Thymus (tissue), 14 donors: ENCODE data around the gene GJC1. TPM values are rescaled to one million over a fixed set of nuclear protein-coding genes. Genes with fewer than 3 reads are reported as not detected.

Source experiments
- DNase-seq, 9 donors: peaks; one replicate each; pipeline ENCODE4 v3.0.0-alpha.2; 2013; ENCODE audit warnings: low spot score in 9 of 9, low read depth in 6 of 9, missing footprints in 1 of 9
- H3K27ac ChIP-seq, 2 donors: one replicate each; pipeline ENCODE4 v1.5.1; 2013; ENCODE audit warnings: control low read depth in 1 of 2, low read depth in 1 of 2, low read length in 1 of 2, mild to moderate bottlenecking in 1 of 2, moderate library complexity in 1 of 2
- H3K27me3 ChIP-seq, 2 donors: one replicate each; pipeline ENCODE4 v1.5.1; 2013; ENCODE audit warnings: low read length in 1 of 2; ENCODE audit not compliant: control insufficient read depth in 2 of 2, insufficient read depth in 1 of 2
- H3K36me3 ChIP-seq, 2 donors: one replicate each; pipeline ENCODE4 v1.5.1; 2013; ENCODE audit warnings: low read length in 1 of 2, mild to moderate bottlenecking in 1 of 2, moderate library complexity in 1 of 2; ENCODE audit not compliant: control insufficient read depth in 2 of 2, insufficient read depth in 2 of 2
- H3K4me1 ChIP-seq, 2 donors: one replicate each; pipeline ENCODE4 v1.5.1; 2013; ENCODE audit warnings: low read length in 2 of 2; ENCODE audit not compliant: control insufficient read depth in 2 of 2, insufficient read depth in 2 of 2
- H3K4me3 ChIP-seq, 2 donors: one replicate each; pipeline ENCODE4 v1.5.1; 2013; ENCODE audit warnings: low read length in 2 of 2, control low read depth in 1 of 2, mild to moderate bottlenecking in 1 of 2
- H3K9me3 ChIP-seq, 2 donors: one replicate each; pipeline ENCODE4 v1.5.1; 2013; ENCODE audit warnings: low read length in 1 of 2, mild to moderate bottlenecking in 1 of 2; ENCODE audit not compliant: control insufficient read depth in 2 of 2, insufficient read depth in 1 of 2
- WGBS: extraction: QIAGEN DNeasy Blood & Tissue Kit; methylation state at CpG from one replicate; pipeline ENCODE4 v1.1.7; 2013; 5-methylcytosine and 5-hydroxymethylcytosine counted together
- long read RNA-seq, 10 donors: transcript quantifications; one replicate each; lab custom pipeline, GENCODE V29; 2026
- polyA plus RNA-seq: library from polyadenylated mRNA; stranded (reverse); fragments of 200-250 nt; gene quantifications from one replicate; pipeline ENCODE4 v1.2.3, GENCODE V29; 2013
- total RNA-seq: library from RNA; stranded (reverse); fragments of 120-200 nt; gene quantifications from one replicate; pipeline ENCODE4 v1.2.4, GENCODE V29; 2013
- donor health status: healthy.

Gene GJC1
- 2.2 TPM for total RNA-seq
- polyA plus RNA-seq = 2.1 TPM
- long read RNA-seq, donor 1 = 0 reads
- long read RNA-seq, donor 2 = 0 reads
- long read RNA-seq, donor 3, full-length matches to known transcripts = 2 of 2 reads
- long read RNA-seq, donor 3, partial matches to known transcripts = 0 of 2 reads
- long read RNA-seq, donor 3, other reads (novel, unspliced or antisense) = 0 of 2 reads
- long read RNA-seq, donor 4 = 0 reads
- long read RNA-seq, donor 5 = 0 reads
- long read RNA-seq, donor 6, partial matches to known transcripts = 5 of 6 reads
- long read RNA-seq, donor 6, other reads (novel, unspliced or antisense) = 0 of 6 reads
- long read RNA-seq, donor 7, partial matches to known transcripts = 0 of 2 reads
- long read RNA-seq, donor 7, other reads (novel, unspliced or antisense) = 0 of 2 reads
- long read RNA-seq, donor 8 = 0 reads
- long read RNA-seq, donor 9, partial matches to known transcripts = 0 of 1 reads
- long read RNA-seq, donor 9, other reads (novel, unspliced or antisense) = 0 of 1 reads
- long read RNA-seq, donor 10 = 0 reads

DNA sequence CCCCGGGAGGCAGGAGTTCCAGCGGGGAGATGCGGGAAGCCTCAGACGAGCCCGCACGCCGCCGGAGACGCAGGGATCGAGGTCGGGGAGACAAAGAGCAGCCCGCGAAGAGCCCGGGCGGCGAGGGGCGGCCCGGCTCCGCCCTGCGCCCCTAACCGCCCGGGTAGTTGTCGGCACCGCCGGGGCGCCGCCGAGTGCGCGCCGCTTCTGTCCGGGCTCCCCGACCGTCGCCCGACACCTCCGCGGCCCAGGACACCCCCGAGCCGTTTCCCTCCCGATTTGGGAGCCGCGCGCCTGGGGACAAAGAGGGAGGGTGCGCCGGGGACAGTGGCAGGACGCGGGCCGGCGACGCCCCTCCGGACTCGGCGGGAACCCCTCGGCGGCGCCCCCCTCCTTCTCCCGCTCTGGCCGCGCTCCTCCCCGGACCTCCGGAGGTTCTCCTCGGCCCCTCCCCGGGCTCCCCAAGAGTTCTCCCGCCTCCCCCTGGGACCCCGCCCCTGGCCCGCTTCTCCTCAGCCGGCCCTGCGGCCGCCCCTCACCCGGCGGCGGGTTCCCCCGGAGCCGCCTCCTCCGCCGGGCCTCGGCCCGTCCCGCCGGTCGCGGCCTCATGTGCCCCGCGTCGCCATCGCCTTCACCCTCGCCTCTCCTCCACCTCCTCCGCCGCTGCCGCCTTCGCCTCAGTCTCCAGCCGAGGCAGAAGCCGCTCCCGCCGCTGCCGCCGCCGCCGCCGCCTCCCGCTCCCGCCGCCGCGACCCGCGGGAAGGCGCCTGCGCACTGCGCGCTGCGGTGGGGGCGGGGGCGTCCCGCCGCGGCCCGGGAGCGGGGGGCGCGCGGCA is at the start of gene GJC1:
Gene GJC1, minus strand, starts transcription at position 765 of the 836 bp plus-strand sequence. CDS start 24,470 bp downstream, outside the sequence.
- under 1% methylated on average over 123 of the region's 123 CpGs for WGBS
- Histone ChIP-seq H3K27me3 (peaks cover 32 to 80% of the 10 kb centered on the region in 2 donors), H3K4me1 (peaks cover 3 to 5% of the 10 kb centered on the region in 2 donors), H3K27ac (peak within 1 kb of the TSS in 1 of 2 donors; percentile 18), H3K9me3 (no peaks in the 10 kb centered on the region), H3K4me3 (peak within 1 kb of the TSS; percentile 37 to 63), H3K36me3 (no peaks in the 10 kb centered on the region)
- peak in 1 of 9 donors; percentile 27 for DNase-seq

DNA sequence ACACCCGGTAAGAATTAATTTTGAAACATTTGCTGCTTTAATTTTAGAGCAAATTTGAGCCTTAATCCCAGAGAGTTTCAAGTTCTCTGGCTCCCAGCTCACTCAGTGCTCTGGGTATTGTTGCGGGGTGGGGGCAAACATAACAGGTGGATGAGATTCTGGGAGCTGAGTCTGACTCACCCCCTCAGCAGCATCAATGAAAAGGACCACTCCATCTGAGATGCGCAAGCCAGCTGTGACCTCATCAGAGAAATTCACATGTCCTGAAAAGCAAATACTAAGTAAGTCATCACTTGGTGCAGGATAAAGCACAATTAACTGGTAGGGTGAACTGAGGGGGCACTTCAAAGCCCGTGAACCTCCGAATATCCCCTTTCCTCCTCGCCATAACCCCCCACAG is 49.3 kb upstream of the GJC1 start:
- no peaks in the 10 kb centered on the region for H3K4me1 ChIP-seq
- H3K27ac ChIP-seq = no peak overlapping the region
- peaks cover 59 to 85% of the 10 kb centered on the region in 2 donors for H3K36me3 ChIP-seq
- no peak overlapping the region for H3K4me3 ChIP-seq
- no peaks in the 10 kb centered on the region for H3K27me3 ChIP-seq
- no peak for DNase-seq
- WGBS = 98% methylated on average over 6 of the region's 6 CpGs
- H3K9me3 ChIP-seq = no peaks in the 10 kb centered on the region

DNA sequence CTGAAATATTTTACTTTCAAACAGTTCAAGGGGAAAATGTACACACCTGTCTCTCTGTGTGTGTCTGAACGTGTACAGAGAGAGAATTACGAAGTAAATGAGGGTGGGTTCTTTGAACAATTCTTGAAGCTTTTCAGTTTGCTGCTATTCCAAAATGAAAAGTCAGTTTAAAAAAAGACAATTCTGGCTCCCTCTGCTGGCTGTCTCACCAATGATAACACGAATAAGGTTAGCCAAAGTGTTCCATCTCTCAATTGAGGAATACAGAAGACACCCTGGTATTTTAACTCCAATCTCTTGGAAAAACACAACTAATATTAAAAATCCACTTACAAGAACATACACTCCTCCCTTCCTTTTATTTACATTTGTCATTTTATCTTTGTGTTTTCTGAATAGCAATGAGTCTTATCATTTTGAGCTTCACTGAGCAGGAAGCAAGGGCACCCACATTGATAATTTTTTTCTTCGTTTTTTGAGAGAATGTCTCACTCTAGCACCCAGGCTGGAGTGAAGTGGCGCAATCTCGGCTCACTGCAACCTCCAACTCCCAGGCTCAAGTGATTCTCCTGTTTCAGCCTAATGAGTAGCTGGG is 48.6 kb upstream of the GJC1 start:
- Histone ChIP-seq H3K4me3 (no peak overlapping the region), H3K4me1 (no peaks in the 10 kb centered on the region), H3K27ac (no peak overlapping the region), H3K9me3 (no peaks in the 10 kb centered on the region), H3K36me3 (peaks cover 61 to 84% of the 10 kb centered on the region in 2 donors), H3K27me3 (no peaks in the 10 kb centered on the region)
- DNase-seq = peak in 4 of 9 donors; percentile 17 to 54 (median 33)
- 73% methylated on average over 6 of the region's 6 CpGs for WGBS

DNA sequence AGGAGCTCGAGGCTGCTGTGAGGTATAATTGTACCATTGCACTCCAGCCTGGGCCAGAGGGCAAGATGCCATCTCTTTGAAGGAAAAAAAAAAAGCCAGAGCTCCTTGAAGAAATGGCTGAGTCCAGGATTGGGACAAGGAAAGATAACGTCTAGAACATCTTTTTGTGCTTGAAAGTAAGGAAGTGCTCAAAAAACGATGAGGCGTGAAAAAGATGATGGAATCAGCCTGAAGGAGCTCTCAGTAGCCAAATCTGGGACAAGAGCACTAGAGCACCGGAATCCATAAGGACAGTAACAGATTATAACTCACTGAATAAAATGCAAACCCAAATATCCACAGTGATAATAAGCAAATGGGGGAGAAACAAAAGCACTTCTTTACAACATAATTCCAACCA is 47.0 kb upstream of the GJC1 start:
- H3K4me1 ChIP-seq = no peaks in the 10 kb centered on the region
- H3K9me3 ChIP-seq = no peaks in the 10 kb centered on the region
- peaks cover 57 to 79% of the 10 kb centered on the region in 2 donors for H3K36me3 ChIP-seq
- H3K27me3 ChIP-seq = no peaks in the 10 kb centered on the region
- no peak for DNase-seq
- H3K27ac ChIP-seq = no peak overlapping the region
- WGBS = 99% methylated on average over 5 of the region's 5 CpGs
- H3K4me3 ChIP-seq = no peak overlapping the region

DNA sequence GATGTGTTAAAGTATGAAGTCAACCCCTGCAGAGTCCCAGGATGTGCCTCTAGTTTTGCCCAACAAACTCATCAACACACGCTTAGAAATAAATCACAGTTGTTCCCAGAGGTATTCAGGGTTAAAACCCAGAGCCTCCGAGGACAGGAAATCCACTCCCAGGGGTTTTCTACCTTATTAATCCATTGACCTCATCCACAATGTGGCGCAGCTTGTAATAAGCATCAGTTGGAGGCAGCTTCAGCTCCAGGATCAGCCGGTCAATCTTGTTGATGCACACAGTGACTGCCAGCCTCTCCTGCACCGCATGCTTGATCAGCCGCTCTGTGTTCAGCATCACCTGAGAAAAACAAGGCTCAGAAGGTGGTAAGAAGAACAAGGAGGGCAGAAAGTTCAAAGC is 45.7 kb upstream of the GJC1 start:
- 97% methylated on average over 6 of the region's 6 CpGs for WGBS
- Histone ChIP-seq H3K27me3 (no peaks in the 10 kb centered on the region), H3K4me3 (no peak overlapping the region), H3K9me3 (no peaks in the 10 kb centered on the region), H3K27ac (no peak overlapping the region), H3K4me1 (no peaks in the 10 kb centered on the region), H3K36me3 (peaks cover 55 to 79% of the 10 kb centered on the region in 2 donors)
- DNase-seq = no peak

DNA sequence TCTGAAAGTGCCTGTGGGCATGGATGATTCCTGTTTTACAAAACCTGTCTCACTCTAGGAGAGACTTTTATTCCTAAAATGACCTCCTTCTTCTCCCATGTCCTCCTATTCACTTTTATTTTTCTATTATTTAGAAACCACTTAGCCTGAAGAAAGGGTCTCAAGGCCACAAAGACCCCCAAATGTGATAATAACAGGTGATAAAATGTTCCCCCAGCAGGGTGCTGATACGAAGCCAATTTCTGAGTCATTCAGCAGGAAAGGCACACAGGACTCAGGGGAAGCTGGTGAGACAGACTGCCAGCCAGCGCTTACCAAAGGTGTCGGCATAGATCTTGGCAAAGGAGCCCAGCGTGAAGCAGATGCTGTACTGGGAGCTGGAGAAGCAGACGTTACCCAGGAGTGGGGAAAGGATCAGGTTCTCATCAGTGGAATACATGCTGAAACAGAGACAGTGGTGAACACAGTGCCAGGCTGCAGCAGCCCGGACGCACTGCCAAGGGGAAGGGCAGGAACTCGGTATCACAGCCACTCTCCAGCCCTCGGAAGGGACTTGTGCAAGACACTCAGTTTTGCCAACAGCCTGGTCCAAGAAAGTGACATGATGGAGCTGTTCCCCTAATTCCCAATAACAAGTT is 42.2 kb upstream of the GJC1 start:
- DNase-seq = no peak
- no peaks in the 10 kb centered on the region for H3K4me1 ChIP-seq
- H3K27me3 ChIP-seq = no peaks in the 10 kb centered on the region
- H3K4me3 ChIP-seq = no peak overlapping the region
- WGBS = 97% methylated on average over 9 of the region's 9 CpGs
- H3K36me3 ChIP-seq = peaks cover 55 to 80% of the 10 kb centered on the region in 2 donors
- H3K27ac ChIP-seq = no peak overlapping the region
- H3K9me3 ChIP-seq = no peaks in the 10 kb centered on the region

DNA sequence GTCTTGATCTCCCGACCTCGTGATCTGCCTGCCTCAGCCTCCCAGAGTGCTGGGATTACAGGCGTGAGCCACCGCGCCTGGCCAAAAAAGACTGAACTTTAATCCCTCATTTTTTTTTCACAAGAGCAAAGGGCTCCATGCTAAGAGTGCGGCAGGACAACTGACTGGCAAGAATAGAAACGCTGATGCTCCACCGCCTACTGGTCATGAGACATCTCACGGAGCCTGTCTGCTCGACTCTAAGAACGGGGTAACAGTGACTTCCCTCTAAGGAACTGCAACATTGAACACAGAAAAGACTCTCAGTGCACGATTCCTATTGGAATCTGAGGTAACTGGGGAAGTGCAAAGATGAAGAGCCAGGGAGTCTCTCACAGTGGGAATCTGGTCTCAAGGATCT is 41.5 kb upstream of the GJC1 start:
- H3K36me3 ChIP-seq = peaks cover 56 to 81% of the 10 kb centered on the region in 2 donors
- H3K27ac ChIP-seq = no peak overlapping the region
- no peaks in the 10 kb centered on the region for H3K27me3 ChIP-seq
- WGBS = 98% methylated on average over 12 of the region's 12 CpGs
- DNase-seq = no peak
- H3K4me1 ChIP-seq = no peaks in the 10 kb centered on the region
- no peaks in the 10 kb centered on the region for H3K9me3 ChIP-seq
- H3K4me3 ChIP-seq = no peak overlapping the region

DNA sequence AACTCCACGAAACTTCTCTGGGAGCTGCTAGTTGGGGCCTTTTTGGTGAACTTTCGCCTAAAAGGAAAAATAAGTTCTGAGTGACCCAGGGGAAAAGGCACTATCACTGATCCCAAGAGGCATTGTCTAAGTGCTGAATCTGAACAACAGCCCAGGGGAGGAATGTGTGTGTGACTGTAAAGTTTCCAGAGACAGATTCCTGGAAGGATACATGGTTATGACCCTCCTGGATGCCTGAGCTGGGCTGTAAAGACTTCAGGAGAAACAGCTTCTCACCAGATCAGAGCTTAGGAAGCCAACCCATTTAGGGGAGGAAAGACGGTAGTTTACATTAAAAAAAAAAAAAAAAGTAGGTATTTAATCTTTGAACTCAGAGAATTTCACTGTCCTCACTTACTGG is 37.8 kb upstream of the GJC1 start:
- Histone ChIP-seq H3K36me3 (peaks cover 57 to 75% of the 10 kb centered on the region in 2 donors), H3K27ac (no peak overlapping the region), H3K27me3 (no peaks in the 10 kb centered on the region), H3K4me3 (no peak overlapping the region), H3K9me3 (no peaks in the 10 kb centered on the region), H3K4me1 (no peaks in the 10 kb centered on the region)
- DNase-seq = no peak
- WGBS = 98% methylated on average over 3 of the region's 3 CpGs
